ENCODE measurements around the gene BARHL1.

BARHL1 gene

DNA sequence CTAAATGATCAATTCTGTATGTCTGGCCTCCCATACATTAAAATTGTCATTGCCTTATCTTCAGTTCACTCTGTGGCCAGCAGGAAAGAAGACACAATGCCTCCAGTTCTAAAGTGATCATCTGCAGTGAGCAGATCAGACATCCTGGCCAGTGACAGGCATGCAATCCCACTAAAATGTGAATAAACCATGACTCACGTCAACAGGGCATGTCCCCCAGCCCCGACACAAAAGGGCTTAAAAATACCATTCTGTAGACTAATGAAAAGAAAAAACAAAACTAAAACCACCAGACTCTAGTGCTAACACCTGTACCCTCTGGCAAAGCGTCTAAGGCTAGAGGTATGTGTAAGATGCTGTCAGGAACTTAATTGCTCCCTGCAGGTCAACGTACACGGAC is 48.9 kb downstream of the BARHL1 start:
- H3K27ac Mint-ChIP-seq = no peak overlapping the region
- H3K9me3 Mint-ChIP-seq = no peaks in the 10 kb centered on the region
- H3K27me3 Mint-ChIP-seq (ENCODE audit: low read depth) = peaks cover 5% of the 10 kb centered on the region
- H3K36me3 Mint-ChIP-seq (ENCODE audit: low read depth) = peaks cover 66% of the 10 kb centered on the region
- H3K4me3 Mint-ChIP-seq = no peak overlapping the region
- no peaks in the 10 kb centered on the region for H3K4me1 Mint-ChIP-seq
- TF ChIP-seq CTCF (IDR thresholded peaks at IDR 0.05; ENCODE audit: unreplicated experiment in 3 of 3) = no peak

GRCh38 chr9:132631685-132632084 is 49.3 kb downstream of the BARHL1 start:
- H3K27me3 Mint-ChIP-seq (ENCODE audit: low read depth) = peaks cover 1% of the 10 kb centered on the region
- no peaks in the 10 kb centered on the region for H3K4me1 Mint-ChIP-seq
- peaks cover 65% of the 10 kb centered on the region for H3K36me3 Mint-ChIP-seq (ENCODE audit: low read depth)
- no peak overlapping the region for H3K27ac Mint-ChIP-seq
- no peaks in the 10 kb centered on the region for H3K9me3 Mint-ChIP-seq
- H3K4me3 Mint-ChIP-seq = no peak overlapping the region
- no peak for TF ChIP-seq CTCF (IDR thresholded peaks at IDR 0.05; ENCODE audit: unreplicated experiment in 3 of 3)

- no peak for TF ChIP-seq CTCF (IDR thresholded peaks at IDR 0.05; ENCODE audit: unreplicated experiment in 3 of 3)
- H3K4me1 Mint-ChIP-seq = no peaks in the 10 kb centered on the region
- peaks cover 62% of the 10 kb centered on the region for H3K36me3 Mint-ChIP-seq (ENCODE audit: low read depth)
These were observed 50.2 kb downstream of the BARHL1 start for GRCh38 chr9:132632413-132633129.

DNA sequence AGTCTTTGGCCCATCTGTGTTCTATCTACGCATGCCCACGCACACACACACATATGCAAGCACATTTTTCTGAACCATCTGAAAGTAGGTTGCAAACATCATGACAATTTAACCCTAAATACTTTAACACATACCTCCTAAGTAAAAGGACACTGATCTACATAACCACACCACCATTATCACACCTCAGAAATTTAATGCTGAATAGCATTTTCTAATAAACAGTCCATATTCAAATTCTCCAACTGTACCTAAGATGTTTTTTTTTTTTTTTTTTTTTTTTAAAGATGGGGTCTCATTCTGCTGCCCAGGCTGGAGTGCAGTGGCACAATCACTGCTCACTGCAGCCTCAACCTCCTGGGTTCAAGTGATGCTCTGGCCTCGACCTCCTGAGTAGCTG is 51.9 kb downstream of the BARHL1 start:
- H3K4me1 Mint-ChIP-seq = no peaks in the 10 kb centered on the region
- no peak overlapping the region for H3K27ac Mint-ChIP-seq
- H3K4me3 Mint-ChIP-seq = no peak overlapping the region
- H3K36me3 Mint-ChIP-seq (ENCODE audit: low read depth) = peaks cover 58% of the 10 kb centered on the region
- H3K9me3 Mint-ChIP-seq = no peaks in the 10 kb centered on the region
- no peak for TF ChIP-seq CTCF (IDR thresholded peaks at IDR 0.05; ENCODE audit: unreplicated experiment in 3 of 3)
- H3K27me3 Mint-ChIP-seq (ENCODE audit: low read depth) = no peaks in the 10 kb centered on the region

More at GRCh38 chr9:132632413-132633129, 50.2 kb downstream of the BARHL1 start:
- H3K27me3 Mint-ChIP-seq (ENCODE audit: low read depth) = no peaks in the 10 kb centered on the region
- no peak overlapping the region for H3K27ac Mint-ChIP-seq
- H3K4me3 Mint-ChIP-seq = no peak overlapping the region
- H3K9me3 Mint-ChIP-seq = no peaks in the 10 kb centered on the region

DNA sequence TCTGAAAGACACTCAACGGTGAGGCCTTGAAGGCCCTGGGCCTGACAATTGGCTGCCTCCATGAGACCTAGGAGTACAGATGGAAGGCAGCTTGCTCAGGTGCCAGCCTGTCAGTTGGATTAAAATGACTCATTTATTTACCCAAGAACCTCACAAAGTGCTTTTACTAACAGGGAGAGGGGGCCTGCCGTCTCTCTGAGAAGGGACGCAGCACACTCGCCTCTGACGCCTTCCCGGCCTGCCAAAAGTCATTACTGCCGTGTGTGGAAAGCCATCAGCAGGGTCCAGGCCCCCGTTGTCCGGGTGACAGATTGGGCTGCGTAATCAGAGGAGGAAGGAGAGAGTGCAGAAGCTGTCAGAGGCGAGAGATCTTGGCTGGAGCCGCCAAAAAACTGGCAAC is 54.9 kb downstream of the BARHL1 start:
- peaks cover 54% of the 10 kb centered on the region for H3K36me3 Mint-ChIP-seq (ENCODE audit: low read depth)
- no peak overlapping the region for H3K27ac Mint-ChIP-seq
- no peak for TF ChIP-seq CTCF (IDR thresholded peaks at IDR 0.05; ENCODE audit: unreplicated experiment in 3 of 3)
- no peaks in the 10 kb centered on the region for H3K4me1 Mint-ChIP-seq
- H3K4me3 Mint-ChIP-seq = no peak overlapping the region
- H3K27me3 Mint-ChIP-seq (ENCODE audit: low read depth) = no peaks in the 10 kb centered on the region
- H3K9me3 Mint-ChIP-seq = no peaks in the 10 kb centered on the region

DNA sequence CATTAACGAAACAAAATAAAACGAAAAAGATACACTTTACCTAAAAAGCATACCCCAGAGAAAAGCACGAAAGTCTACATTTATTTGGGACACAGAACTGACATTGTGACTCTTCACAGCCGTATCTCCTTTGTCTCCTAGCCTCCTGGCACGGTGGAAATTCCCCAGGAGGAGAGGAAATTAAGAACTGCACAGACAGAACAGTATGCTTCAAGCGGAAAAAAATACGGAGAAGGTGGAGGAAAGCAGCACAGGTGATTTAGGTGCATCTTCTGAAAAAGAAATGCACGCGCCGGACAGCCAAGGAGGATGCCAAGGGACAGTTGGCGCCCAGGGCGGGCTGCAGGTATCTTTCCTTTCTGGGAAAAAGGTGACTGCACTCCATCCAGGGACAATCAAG is 55.4 kb downstream of the BARHL1 start:
- Mint-ChIP-seq H3K4me3 (no peak overlapping the region), H3K4me1 (no peaks in the 10 kb centered on the region), H3K27ac (no peak overlapping the region), H3K27me3 (ENCODE audit: low read depth) (no peaks in the 10 kb centered on the region), H3K36me3 (ENCODE audit: low read depth) (peaks cover 58% of the 10 kb centered on the region), H3K9me3 (no peaks in the 10 kb centered on the region)
- no peak for TF ChIP-seq CTCF (IDR thresholded peaks at IDR 0.05; ENCODE audit: unreplicated experiment in 3 of 3)
